Choroid plexus epithelial cell (primary cell): ENCODE measurements around the gene SPRED1.
"Not testable (repeated sequence)": the region's sequence is repeated elsewhere in the genome, so short reads cannot be mapped to it uniquely, and the experiment has no call there.

ENCODE experiments used
- DNase-seq: peaks from one replicate; pipeline ENCODE4 v3.0.0-alpha.2; 2010; ENCODE audit warnings: low read depth
- H3K4me3 ChIP-seq: 2 replicates; pipeline ENCODE4 v1.5.1; 2011; ENCODE audit warnings: low read depth, mild to moderate bottlenecking, control low read depth, low read length, moderate library complexity
- TF ChIP-seq, protein P1 (sequence below): conservative IDR thresholded peaks from 2 replicates; pipeline ENCODE4 v1.5.1; 2011; ENCODE audit warnings: low read depth, mild to moderate bottlenecking, control low read depth, inconsistent platforms, low read length, moderate library complexity

SPRED1 gene

DNA sequence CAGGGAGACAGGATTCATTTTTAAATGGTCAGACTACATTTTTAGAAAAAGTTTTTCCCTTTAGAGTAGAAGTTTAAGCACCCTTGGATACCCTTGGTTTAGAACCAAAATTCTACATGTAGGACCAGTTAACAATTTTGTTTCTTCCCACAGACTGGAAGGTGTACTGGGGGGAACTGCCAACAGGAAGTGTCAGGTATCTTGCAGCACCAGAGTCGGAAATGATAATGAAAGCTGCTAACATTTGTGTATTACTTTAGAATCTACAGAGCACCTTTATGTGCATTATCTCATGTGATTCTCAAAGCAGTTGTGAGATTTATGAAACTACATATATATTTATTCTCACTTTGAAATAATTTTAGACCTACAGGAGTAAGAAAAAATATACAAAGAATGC, 21.5 kb downstream of the SPRED1 start:
- H3K4me3 ChIP-seq: no peak overlapping the region
- TF ChIP-seq, protein P1, sequence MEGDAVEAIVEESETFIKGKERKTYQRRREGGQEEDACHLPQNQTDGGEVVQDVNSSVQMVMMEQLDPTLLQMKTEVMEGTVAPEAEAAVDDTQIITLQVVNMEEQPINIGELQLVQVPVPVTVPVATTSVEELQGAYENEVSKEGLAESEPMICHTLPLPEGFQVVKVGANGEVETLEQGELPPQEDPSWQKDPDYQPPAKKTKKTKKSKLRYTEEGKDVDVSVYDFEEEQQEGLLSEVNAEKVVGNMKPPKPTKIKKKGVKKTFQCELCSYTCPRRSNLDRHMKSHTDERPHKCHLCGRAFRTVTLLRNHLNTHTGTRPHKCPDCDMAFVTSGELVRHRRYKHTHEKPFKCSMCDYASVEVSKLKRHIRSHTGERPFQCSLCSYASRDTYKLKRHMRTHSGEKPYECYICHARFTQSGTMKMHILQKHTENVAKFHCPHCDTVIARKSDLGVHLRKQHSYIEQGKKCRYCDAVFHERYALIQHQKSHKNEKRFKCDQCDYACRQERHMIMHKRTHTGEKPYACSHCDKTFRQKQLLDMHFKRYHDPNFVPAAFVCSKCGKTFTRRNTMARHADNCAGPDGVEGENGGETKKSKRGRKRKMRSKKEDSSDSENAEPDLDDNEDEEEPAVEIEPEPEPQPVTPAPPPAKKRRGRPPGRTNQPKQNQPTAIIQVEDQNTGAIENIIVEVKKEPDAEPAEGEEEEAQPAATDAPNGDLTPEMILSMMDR: no peak
- no peak for DNase-seq

DNA sequence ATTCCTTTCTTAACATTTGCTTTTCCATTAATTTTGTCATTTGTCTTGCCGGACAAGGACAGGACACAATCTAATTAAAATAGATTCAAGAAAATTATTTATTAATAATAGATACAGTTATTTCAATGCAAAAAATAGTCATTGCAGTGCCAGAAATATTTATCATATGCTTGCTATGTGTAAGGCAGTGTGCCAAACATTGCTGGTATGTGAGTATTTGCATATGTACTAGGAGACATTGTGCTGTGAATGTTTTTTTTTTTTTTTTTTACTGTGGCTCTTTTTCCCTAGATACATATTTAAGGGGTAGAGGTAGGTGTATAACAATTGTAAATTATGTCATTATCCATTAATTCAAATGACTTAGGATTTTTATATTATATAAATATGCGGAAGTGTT, 23.3 kb downstream of the SPRED1 start:
- peak; percentile 92 for DNase-seq
- TF ChIP-seq, protein P1: no peak
- H3K4me3 ChIP-seq: no peak overlapping the region

DNA sequence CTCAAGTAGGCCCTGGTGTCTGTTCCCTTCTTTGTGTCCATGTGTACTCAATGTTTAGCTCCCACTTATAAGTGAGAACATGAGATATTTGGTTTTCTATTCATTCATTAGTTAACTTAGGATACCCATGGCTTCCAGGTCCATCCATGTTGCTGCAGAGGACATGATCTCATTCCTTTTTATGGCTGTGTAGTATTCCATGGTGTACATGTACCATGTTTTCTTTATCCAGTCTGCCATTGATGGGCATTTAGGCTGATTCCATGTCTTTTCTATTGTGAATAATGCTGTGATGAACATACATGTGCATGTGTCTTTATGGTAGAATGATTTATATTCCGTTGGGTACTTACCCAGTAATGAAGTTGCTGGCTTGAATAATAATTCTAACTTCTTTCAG, 24.6 kb downstream of the SPRED1 start:
- DNase-seq, H3K4me3 ChIP-seq: not testable (repeated sequence)

DNA sequence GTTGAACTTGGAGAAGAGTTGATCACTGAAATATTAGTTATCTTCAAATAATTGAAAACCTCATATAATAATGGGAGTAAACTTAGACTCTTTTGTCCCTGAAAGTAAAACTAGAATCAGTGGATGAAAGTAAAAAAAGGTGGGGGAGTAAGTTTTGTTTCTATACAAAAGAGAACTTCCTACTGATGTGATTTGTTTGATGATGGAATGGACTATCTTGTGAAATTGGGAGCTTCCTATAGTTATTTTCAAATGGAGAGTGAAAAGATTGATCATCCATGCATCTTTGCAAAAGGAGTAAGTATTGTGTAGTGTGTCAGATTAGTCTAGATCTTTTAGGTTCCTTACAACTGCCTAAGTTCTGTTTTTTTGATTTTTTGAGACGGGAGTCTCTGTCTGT, 28.4 kb downstream of the SPRED1 start:
- TF ChIP-seq, protein P1: no peak
- DNase-seq: no peak
- no peak overlapping the region for H3K4me3 ChIP-seq

DNA sequence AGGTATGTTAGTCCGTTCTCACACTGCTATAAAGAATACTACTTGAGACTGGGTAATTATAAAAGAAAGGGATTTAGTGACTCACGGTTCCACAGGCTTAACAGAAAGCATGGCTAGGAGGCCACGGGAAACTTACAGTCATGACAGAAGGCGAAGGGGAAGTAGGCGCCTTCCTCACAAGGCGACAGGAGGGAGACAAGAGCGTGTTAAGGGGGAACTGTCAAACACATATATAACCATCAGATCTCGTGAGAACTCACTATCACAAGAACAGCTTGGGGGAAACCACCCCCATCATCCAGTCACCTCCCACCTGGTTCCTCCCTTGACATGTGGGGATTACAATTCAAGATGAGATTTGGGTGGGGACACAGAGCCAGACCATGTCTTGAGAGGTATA, 30.4 kb downstream of the SPRED1 start:
- no peak overlapping the region for H3K4me3 ChIP-seq
- TF ChIP-seq, protein P1: no peak
- no peak for DNase-seq

DNA sequence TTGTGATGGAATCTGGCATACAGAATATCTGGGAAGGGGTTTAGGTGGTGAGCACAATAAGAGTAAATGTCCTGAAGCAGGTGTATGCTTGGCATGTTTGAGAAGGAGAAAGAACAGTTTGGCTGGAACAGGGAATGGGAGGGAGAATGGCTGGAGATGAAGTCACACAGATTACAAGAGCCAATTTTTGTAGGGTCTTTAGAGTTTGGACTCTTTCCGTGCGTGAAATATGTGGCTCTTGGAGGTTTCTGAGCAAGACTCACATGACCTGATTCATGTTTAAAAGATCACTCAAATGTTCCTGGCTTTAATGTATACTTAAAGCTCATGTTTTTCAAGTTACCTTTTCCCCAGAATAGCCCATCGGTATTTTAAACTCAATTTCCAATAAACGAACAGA, 32.8 kb downstream of the SPRED1 start:
- H3K4me3 ChIP-seq: no peak overlapping the region
- DNase-seq: no peak
- TF ChIP-seq, protein P1: no peak

DNA sequence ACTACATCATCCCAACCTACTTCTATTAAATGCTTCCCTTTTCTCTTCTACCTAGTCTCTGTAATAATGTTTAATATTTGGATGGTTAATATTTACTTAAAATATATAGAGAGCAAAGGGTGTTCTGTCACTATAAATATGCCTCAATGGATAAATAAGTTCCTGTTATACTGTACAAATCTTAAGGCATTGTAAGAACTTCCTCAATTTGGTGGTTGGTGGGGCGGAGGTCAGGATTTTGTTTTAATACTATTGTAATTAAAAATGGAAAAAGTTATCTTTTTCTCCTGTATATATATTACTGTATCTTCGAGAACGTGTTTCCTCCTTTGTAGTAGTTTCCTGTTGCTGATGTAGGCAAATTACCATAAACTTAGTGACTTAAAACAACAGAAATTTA, 41.5 kb downstream of the SPRED1 start:
- DNase-seq: no peak
- no peak overlapping the region for H3K4me3 ChIP-seq
- TF ChIP-seq, protein P1: no peak

DNA sequence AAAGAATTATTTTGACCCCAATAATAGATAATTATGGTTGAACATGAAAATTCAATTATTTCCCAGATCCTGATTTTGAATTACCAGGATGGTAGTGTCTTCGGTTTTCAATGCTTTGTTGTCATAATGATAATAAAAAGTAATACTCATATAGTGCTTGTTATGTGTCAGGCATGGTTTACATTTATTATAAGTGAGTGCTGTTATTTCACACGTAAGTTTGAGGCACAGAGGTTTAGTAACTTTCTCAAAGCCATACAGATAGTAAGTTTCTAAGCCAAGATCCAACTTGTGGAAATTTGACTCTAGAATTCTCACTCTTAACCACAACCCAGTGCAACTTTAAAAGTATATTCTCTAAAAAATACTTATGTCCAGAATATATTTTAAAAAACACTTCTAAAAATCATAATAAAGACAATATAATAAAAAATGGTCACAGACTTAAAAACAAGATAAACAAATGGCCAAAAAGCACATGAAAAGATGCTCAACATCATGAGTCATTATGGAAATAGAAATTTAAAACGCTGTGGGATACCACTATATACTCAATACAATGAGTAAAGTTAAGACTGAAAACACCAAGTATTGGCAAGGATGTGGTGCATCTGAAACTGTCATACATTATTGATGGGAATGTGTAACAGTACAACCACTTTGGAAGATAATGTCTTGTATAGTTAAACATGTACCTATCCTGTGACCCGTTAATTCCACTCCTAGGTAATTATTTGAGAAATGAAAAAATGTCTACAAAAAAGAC, 45.2 kb downstream of the SPRED1 start:
- peak; percentile 47 for DNase-seq
- TF ChIP-seq, protein P1: no peak

More for the DNA sequence above, 45.2 kb downstream of the SPRED1 start:
- H3K4me3 ChIP-seq: no peak overlapping the region
